PFSK-1 (cell line): ENCODE results near the gene TMEM53.

Experiments
- POLR2AphosphoS5 ChIP-seq: IDR thresholded peaks from 2 replicates; pipeline ENCODE4 v1.6.1; 2012; ENCODE audit warnings: low read depth, mild to moderate bottlenecking, control low read depth, low read length, moderate library complexity
- TAF1 ChIP-seq: IDR thresholded peaks from 2 replicates; pipeline ENCODE4 v1.6.1; 2012; ENCODE audit warnings: low read length, control low read depth, borderline replicate concordance; ENCODE audit not compliant: insufficient read depth

- no peak for TF ChIP-seq POLR2AphosphoS5
- no peak for TF ChIP-seq TAF1
Observed at GRCh38 chr1:44673675-44674112, 587 bp downstream of the TMEM53 start.
